ENCODE data around the gene RBM47.

DNA sequence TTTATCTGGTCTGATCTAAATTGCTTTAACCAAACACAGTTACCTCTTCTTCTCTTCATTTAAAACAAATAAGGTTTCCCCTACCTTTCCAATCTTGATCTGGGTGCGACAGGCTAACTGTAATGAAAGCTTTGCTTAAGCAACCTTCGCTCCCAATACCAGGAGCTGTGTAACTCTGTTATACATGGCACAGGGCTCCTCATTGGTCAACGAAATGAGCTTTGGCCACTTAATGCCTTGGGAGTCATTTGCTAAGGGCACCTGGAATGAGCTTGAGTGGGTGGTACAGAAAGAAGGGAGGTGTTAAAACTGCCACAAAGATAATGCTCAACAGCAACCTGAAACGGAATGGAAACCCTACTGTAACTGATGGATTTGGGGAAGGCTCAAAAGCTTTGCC is 154.1 kb downstream of the RBM47 start:
- TF ChIP-seq ZNF394 (tag by site-specific recombination; IDR thresholded peaks at IDR 0.05; ENCODE audit: borderline replicate concordance) (no peak), ZNF311 (tag by site-specific recombination; IDR thresholded peaks at IDR 0.05; ENCODE audit: borderline replicate concordance) (no peak), KLF16 (tag by site-specific recombination; IDR thresholded peaks at IDR 0.05) (no peak), ZXDB (tag by site-specific recombination; IDR thresholded peaks at IDR 0.05) (no peak), ZNF629 (tag by site-specific recombination; IDR thresholded peaks at IDR 0.05) (no peak), TRIM28 (IDR thresholded peaks at IDR 0.05; ENCODE audit: borderline replicate concordance, low read length) (no peak), ZNF610 (tag by site-specific recombination; IDR thresholded peaks at IDR 0.05; ENCODE audit: borderline replicate concordance) (no peak), ZNF280C (tag by site-specific recombination; IDR thresholded peaks at IDR 0.05) (no peak), ZFHX2 (tag by site-specific recombination; conservative IDR thresholded peaks at IDR 0.05) (no peak), ZNF426 (tag by site-specific recombination; IDR thresholded peaks at IDR 0.05) (no peak)
- TF ChIP-seq, protein P1, sequence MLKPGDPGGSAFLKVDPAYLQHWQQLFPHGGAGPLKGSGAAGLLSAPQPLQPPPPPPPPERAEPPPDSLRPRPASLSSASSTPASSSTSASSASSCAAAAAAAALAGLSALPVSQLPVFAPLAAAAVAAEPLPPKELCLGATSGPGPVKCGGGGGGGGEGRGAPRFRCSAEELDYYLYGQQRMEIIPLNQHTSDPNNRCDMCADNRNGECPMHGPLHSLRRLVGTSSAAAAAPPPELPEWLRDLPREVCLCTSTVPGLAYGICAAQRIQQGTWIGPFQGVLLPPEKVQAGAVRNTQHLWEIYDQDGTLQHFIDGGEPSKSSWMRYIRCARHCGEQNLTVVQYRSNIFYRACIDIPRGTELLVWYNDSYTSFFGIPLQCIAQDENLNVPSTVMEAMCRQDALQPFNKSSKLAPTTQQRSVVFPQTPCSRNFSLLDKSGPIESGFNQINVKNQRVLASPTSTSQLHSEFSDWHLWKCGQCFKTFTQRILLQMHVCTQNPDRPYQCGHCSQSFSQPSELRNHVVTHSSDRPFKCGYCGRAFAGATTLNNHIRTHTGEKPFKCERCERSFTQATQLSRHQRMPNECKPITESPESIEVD (tag by site-specific recombination; IDR thresholded peaks at IDR 0.05), result no peak
- TF ChIP-seq, protein P2, sequence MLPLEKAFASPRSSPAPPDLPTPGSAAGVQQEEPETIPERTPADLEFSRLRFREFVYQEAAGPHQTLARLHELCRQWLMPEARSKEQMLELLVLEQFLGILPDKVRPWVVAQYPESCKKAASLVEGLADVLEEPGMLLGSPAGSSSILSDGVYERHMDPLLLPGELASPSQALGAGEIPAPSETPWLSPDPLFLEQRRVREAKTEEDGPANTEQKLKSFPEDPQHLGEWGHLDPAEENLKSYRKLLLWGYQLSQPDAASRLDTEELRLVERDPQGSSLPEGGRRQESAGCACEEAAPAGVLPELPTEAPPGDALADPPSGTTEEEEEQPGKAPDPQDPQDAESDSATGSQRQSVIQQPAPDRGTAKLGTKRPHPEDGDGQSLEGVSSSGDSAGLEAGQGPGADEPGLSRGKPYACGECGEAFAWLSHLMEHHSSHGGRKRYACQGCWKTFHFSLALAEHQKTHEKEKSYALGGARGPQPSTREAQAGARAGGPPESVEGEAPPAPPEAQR (tag by site-specific recombination; IDR thresholded peaks at IDR 0.05), result no peak
- TF ChIP-seq, protein P3, sequence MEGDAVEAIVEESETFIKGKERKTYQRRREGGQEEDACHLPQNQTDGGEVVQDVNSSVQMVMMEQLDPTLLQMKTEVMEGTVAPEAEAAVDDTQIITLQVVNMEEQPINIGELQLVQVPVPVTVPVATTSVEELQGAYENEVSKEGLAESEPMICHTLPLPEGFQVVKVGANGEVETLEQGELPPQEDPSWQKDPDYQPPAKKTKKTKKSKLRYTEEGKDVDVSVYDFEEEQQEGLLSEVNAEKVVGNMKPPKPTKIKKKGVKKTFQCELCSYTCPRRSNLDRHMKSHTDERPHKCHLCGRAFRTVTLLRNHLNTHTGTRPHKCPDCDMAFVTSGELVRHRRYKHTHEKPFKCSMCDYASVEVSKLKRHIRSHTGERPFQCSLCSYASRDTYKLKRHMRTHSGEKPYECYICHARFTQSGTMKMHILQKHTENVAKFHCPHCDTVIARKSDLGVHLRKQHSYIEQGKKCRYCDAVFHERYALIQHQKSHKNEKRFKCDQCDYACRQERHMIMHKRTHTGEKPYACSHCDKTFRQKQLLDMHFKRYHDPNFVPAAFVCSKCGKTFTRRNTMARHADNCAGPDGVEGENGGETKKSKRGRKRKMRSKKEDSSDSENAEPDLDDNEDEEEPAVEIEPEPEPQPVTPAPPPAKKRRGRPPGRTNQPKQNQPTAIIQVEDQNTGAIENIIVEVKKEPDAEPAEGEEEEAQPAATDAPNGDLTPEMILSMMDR (tag by site-specific recombination; IDR thresholded peaks at IDR 0.05), result no peak
